Spinal cord (tissue), 10 donors: ENCODE results near the gene OVOL2. TPM values are rescaled to one million over a fixed set of nuclear protein-coding genes. Genes with fewer than 3 reads are reported as not detected.
"Not testable (repeated sequence)": the region's sequence is repeated elsewhere in the genome, so short reads cannot be mapped to it uniquely, and the experiment has no call there.

Source experiments
- DNase-seq, 6 donors: peaks; one replicate each; pipeline versions ENCODE4 v3.0.0 to v3.0.0-alpha.2; 2013 to 2015; ENCODE audit warnings: low spot score in 6 of 6, low read depth in 4 of 6
- H3K27ac ChIP-seq: one replicate; pipeline ENCODE4 v1.5.1; 2013; ENCODE audit warnings: low read depth, low read length, control low read depth
- H3K27me3 ChIP-seq: one replicate; pipeline ENCODE4 v1.6.1; 2013; ENCODE audit warnings: low read length; ENCODE audit not compliant: control insufficient read depth, insufficient read depth
- H3K36me3 ChIP-seq: one replicate; pipeline ENCODE4 v1.6.1; 2013; ENCODE audit warnings: low read length; ENCODE audit not compliant: control insufficient read depth, insufficient read depth
- H3K4me1 ChIP-seq: one replicate; pipeline ENCODE4 v1.6.1; 2013; ENCODE audit warnings: low read length; ENCODE audit not compliant: control insufficient read depth, insufficient read depth
- H3K4me3 ChIP-seq: one replicate; pipeline ENCODE4 v1.5.1; 2013; ENCODE audit warnings: low read depth, low read length, control low read depth
- H3K9me3 ChIP-seq: one replicate; pipeline ENCODE4 v1.6.1; 2013; ENCODE audit warnings: low read length; ENCODE audit not compliant: control insufficient read depth, insufficient read depth
- WGBS: methylation state at CpG from one replicate; pipeline ENCODE4 v1.1.5; 2013; ENCODE audit warnings: missing lambda C conversion rate; ENCODE audit not compliant: insufficient coverage; 5-methylcytosine and 5-hydroxymethylcytosine counted together
- long read RNA-seq, 4 donors: transcript quantifications; one replicate each; lab custom pipeline, GENCODE V29; 2026
- polyA plus RNA-seq, 2 donors: library from polyadenylated mRNA; unstranded; fragments of 120-200 nt; gene quantifications; one replicate each; pipeline ENCODE4 v1.2.1, GENCODE V29; 2013; ENCODE audit not compliant: insufficient read length in 2 of 2
- total RNA-seq, 2 donors: library from RNA; depleted of rRNA in 1 of 2; stranded (reverse); fragments of 120-200 nt in 1 of 2; fragments of >200 nt in 1 of 2; gene quantifications; one replicate each; pipeline versions ENCODE4 v1.2.3 to v1.2.4, GENCODE V29; 2013 to 2014
- donor health status: healthy.

Gene OVOL2
- under 1 TPM in 1 of 2 donors, not detected in 1; 0.40 TPM for total RNA-seq
- under 1 TPM in 1 of 2 donors, not detected in 1; 0.38 TPM for polyA plus RNA-seq
- long read RNA-seq, donor 1, partial matches to known transcripts = 18 of 18 reads
- long read RNA-seq, donor 1, other reads (novel, unspliced or antisense) = 0 of 18 reads
- long read RNA-seq, donor 2 = 0 reads
- long read RNA-seq, donor 3 = 0 reads
- long read RNA-seq, donor 4, partial matches to known transcripts = 81 of 90 reads
- long read RNA-seq, donor 4, other reads (novel, unspliced or antisense) = 7 of 90 reads

DNA sequence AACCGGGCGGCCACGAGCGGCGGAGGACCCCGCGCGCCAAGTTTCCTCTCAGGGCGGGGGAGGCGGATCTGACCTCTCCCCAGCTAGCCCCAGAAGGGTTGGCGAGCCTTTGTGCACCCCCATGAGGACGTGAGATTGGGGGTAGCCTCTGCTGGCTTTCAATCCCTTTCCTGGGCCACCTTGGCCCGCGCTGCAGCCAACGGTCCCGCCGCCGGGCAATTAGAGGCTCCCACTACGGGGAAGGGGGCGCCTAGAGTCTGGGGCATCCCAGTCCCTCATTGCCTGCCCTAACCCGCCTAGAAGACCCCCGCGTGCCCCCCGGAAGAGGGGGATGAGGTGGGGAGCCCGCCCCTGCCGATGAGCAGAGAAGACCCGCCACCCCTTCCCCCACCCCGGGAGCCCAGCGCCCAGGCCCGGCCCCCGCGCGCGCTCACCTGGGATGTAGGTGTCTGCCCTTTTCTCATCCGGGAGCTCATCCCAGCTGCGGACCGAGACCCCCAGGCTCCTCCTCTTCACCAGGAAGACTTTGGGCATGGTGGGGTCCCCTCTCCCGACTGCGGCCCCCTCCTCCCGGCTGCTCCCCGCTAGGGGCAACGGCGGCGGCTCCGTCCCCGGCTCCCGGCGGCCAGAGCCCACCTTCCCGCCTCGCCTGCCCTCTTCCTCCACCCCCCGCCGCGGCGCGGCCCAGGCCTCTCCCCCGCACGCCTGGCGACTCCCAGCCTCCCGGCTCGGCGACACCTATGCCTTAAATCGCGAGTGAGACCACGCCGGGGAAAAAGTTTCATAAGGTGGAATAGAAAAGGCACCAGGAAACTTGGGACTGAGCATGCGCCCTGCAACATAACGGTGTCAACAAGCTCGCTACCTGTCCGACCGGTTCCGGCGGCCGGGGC lies at the start of gene OVOL2:
TSS of gene OVOL2 (minus strand) at position 816 of the 893 bp plus-strand sequence. CDS start at position 534, 282 bp downstream.
- Histone ChIP-seq H3K27me3 (peaks cover 76% of the 10 kb centered on the region), H3K9me3 (no peaks in the 10 kb centered on the region), H3K27ac (no peak within 1 kb of the TSS), H3K4me3 (no peak within 1 kb of the TSS), H3K4me1 (peaks cover 34% of the 10 kb centered on the region), H3K36me3 (no peaks in the 10 kb centered on the region)
- peak in 1 of 6 donors; percentile 53 for DNase-seq
- under 1% methylated on average over 46 of the region's 73 CpGs for WGBS

DNA sequence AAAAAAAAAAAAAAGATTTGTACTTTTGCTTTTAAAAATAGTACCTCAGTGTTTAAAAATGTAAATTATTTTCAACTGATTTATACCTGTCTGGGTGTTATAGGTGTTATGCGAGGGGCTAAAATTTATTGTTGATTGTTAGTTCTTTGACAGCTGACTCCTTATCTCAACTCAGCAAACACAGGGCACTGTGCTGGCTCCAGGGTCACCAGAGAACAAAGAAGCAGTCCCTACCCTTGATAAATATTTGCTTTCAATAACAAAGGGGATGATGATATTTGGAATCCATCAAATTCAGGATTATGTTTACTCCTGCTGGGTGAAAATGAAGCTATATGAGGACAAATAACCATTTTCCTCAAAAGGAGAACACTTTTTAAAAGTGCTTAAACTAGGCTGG lies 45.8 kb upstream of the OVOL2 start:
- no peak overlapping the region for H3K4me3 ChIP-seq
- H3K9me3 ChIP-seq = no peaks in the 10 kb centered on the region
- WGBS = no CpG with 5 or more reads among the region's 1 CpG
- no peak overlapping the region for H3K27ac ChIP-seq
- no peaks in the 10 kb centered on the region for H3K36me3 ChIP-seq
- no peak for DNase-seq
- H3K27me3 ChIP-seq = no peaks in the 10 kb centered on the region
- H3K4me1 ChIP-seq = peaks cover 7% of the 10 kb centered on the region

GRCh38 chr20:18101125-18101810 lies 43.6 kb upstream of the OVOL2 start:
- no peak overlapping the region for H3K4me3 ChIP-seq
- H3K4me1 ChIP-seq = peaks cover 7% of the 10 kb centered on the region
- H3K27me3 ChIP-seq = no peaks in the 10 kb centered on the region
- WGBS = 32% methylated on average over 7 of the region's 7 CpGs
- no peaks in the 10 kb centered on the region for H3K36me3 ChIP-seq
- no peaks in the 10 kb centered on the region for H3K9me3 ChIP-seq
- DNase-seq = peak in 3 of 6 donors; percentile 0 to 58 (median 10)
- no peak overlapping the region for H3K27ac ChIP-seq

- not testable (repeated sequence) for H3K36me3 ChIP-seq, H3K27me3 ChIP-seq, H3K27ac ChIP-seq, H3K9me3 ChIP-seq, DNase-seq, H3K4me1 ChIP-seq, H3K4me3 ChIP-seq
- 94% methylated on average over 5 of the region's 11 CpGs for WGBS
Observed at GRCh38 chr20:18100569-18100968, 42.9 kb upstream of the OVOL2 start.

- Histone ChIP-seq H3K36me3 (no peaks in the 10 kb centered on the region), H3K27ac (no peak overlapping the region), H3K9me3 (no peaks in the 10 kb centered on the region), H3K27me3 (no peaks in the 10 kb centered on the region), H3K4me3 (no peak overlapping the region), H3K4me1 (no peaks in the 10 kb centered on the region)
- WGBS = 81% methylated on average over 3 of the region's 5 CpGs
- DNase-seq = no peak
Observed at GRCh38 chr20:18094191-18094590, 36.5 kb upstream of the OVOL2 start.

DNA sequence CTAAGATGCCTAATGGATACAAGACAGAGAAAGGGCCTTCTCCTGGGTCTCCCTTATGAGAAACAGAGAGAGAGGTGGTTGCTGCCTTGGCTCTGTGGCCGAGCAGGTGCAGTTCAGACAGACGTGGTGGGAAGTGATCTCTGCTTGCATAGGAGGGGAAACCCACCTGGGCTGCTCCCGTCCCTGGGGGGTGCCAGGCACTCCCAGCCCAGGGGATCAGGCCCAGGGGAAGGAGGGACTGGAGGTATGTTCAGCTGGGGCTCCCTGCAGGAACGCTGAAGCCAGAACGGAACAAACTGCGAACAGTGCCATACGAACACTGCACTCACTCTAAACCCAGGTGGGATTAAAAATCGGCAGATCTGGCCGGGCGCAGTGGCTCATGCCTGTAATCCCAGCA lies 35.7 kb upstream of the OVOL2 start:
- Histone ChIP-seq H3K36me3 (no peaks in the 10 kb centered on the region), H3K9me3 (no peaks in the 10 kb centered on the region), H3K4me1 (no peaks in the 10 kb centered on the region), H3K4me3 (no peak overlapping the region), H3K27me3 (no peaks in the 10 kb centered on the region), H3K27ac (no peak overlapping the region)
- DNase-seq = no peak
- WGBS = 83% methylated on average over 8 of the region's 10 CpGs

DNA sequence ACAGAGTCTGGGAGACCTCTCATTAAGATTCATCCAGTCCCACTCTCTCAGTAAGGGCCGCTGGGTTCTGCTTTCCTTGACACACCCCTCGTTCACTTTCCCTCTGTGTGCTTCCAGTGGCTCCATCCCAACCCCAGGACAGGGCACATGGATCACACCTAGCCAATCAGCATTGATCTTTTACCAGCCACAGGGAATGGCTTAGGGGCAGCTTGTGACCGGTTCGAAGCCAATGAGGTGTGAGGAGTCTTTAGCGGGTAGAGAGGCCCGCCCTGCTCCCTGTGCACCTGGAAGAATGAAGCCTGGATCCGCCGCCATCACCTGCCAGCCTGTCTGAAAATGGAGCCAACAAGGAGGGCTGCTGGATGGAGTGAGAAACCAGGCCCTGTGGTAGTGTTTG lies 35.2 kb upstream of the OVOL2 start:
- WGBS = 86% methylated on average over 6 of the region's 8 CpGs
- Histone ChIP-seq H3K36me3 (no peaks in the 10 kb centered on the region), H3K27ac (no peak overlapping the region), H3K9me3 (no peaks in the 10 kb centered on the region), H3K4me3 (no peak overlapping the region), H3K4me1 (no peaks in the 10 kb centered on the region), H3K27me3 (no peaks in the 10 kb centered on the region)
- DNase-seq = no peak

GRCh38 chr20:18091623-18092022 lies 33.9 kb upstream of the OVOL2 start:
- H3K27me3 ChIP-seq = no peaks in the 10 kb centered on the region
- H3K4me1 ChIP-seq = no peaks in the 10 kb centered on the region
- WGBS = 90% methylated on average over 2 of the region's 7 CpGs
- no peak overlapping the region for H3K27ac ChIP-seq
- H3K4me3 ChIP-seq = no peak overlapping the region
- DNase-seq = no peak
- no peaks in the 10 kb centered on the region for H3K9me3 ChIP-seq
- no peaks in the 10 kb centered on the region for H3K36me3 ChIP-seq

GRCh38 chr20:18090477-18090876 lies 32.8 kb upstream of the OVOL2 start:
- WGBS = 94% methylated on average over 7 of the region's 10 CpGs
- H3K36me3 ChIP-seq = no peaks in the 10 kb centered on the region
- no peaks in the 10 kb centered on the region for H3K9me3 ChIP-seq
- H3K27me3 ChIP-seq = no peaks in the 10 kb centered on the region
- H3K4me3 ChIP-seq = no peak overlapping the region
- no peaks in the 10 kb centered on the region for H3K4me1 ChIP-seq
- no peak overlapping the region for H3K27ac ChIP-seq
- DNase-seq = no peak
